Inferior parietal cortex (tissue), 1 donor: ENCODE results near the gene PMAIP1.

ENCODE experiments used
- DNase-seq: peaks from one replicate; pipeline ENCODE4 v3.0.0-alpha.2; 2016; ENCODE audit errors: extremely low spot score

The PMAIP1 gene

DNA sequence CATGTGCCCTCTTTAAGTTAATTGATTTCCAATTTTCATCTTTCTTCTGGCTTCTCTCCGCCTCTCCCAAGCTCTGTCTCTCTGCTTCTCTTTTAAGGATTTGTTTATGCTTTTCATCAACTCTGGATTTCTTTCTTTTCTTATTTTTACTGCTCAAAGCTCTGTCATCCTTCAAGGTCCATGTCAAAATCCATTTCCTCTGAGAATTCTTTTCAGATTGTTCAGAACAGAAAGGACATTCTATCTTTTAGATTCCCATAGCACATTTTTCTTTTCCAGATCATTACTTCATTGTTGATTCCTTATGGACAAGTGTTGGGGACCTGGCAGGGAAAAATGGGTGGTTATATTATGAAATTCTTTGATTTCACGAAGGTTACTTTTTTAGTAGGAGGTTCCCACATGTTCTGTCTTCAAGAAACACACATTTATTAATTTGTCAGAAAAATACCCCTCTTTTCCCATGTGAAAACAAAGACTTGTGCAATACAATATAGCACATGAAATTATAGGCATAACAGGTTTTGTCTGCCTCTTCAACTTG is 12.3 kb downstream of the PMAIP1 start:
- no peak for DNase-seq

DNA sequence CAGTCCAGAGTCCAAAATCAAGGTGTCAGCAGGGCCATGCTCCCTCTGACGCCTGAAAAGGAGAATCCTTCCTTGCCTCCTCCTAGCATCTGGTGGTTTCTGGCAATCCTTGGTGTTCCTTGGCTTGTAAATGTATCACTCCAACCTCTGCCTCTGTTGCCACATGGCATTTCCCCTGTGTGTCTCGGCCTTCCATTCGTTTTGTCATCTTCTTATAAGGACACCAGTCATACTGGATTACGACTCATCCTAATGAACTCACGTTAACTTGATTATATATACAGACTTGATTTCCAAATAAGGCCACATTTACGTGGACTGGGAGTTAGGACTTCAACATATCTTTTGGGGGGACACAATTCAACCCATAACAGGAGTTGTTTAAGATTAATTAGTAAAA is 15.8 kb downstream of the PMAIP1 start:
- DNase-seq = no peak

DNA sequence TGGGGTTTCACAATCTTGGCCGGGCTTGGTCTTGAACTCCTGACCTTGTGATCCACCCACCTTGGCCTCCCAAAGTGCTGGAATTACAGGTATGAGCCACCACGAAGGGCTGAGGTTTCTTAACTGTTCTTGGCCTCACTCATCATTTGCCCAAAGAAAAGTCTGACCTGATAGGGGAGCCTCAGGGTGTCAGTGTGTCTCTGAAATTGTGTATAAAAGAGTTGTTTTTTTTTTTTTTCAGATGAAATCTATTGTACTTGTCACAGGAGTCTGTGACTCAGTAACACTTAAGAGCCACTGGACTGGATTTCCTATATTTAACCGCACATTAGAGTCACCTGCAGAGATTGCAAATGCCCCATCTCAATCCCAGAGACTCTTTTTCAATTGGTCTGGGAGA is 16.9 kb downstream of the PMAIP1 start:
- DNase-seq = no peak

DNA sequence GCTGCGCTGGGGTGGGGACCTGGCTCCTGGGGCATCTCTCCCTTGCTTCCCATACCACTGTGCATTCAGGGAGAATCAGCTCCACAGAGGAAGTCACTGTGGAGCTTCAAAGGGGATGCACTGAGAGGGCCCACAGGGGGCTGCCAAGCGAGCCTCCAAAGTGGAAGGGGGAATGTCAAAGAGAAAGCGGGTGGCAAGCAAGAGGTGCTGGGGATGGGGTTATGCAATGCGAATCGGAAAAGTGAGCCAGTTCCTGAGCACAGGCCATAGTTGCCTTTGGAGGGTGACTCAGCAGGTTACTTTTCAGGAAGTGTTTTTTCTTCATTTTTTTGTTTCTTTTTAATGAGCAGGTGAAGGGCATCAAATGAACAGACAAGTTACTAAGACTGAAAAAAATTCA is 17.6 kb downstream of the PMAIP1 start:
- DNase-seq = no peak

DNA sequence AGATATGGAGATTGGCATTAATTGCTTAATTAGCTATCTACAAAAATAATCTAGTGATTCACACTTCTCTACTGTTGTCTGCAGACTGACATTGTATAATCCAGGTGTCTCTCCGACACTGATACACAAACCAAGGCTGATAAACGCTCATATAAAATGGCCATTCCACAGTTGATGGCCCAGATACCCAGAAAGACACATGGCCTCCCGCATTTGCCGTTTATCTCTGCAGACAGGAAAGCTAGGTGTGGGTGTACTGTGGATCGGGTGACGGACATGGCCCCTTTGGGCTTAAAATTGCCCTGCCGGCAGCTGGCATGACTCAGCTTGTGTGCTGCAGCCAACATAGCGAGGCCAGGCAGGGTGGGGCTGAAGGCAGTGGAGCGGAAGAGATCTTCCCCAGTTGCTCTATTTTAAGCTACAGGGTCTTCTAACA is 18.5 kb downstream of the PMAIP1 start:
- DNase-seq = no peak

DNA sequence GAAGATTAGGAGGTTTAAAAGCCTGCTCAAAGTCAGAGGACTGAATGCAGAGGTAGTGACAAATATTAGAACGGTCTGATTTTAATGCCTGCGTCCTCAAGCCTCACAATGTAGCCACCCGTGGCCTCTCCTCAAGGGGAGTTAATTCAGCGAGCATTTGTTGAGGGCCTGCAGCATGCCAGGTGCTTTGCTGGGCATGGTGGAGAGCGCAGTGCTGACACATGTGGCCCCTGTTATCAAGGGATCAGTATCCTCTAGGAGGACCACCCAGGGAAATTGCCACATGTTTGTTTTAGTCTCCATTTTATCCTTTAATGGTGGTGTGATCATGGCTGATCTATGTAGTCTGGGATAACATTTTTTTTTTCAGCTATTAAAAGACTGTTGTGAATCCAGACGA is 19.2 kb downstream of the PMAIP1 start:
- no peak for DNase-seq

DNA sequence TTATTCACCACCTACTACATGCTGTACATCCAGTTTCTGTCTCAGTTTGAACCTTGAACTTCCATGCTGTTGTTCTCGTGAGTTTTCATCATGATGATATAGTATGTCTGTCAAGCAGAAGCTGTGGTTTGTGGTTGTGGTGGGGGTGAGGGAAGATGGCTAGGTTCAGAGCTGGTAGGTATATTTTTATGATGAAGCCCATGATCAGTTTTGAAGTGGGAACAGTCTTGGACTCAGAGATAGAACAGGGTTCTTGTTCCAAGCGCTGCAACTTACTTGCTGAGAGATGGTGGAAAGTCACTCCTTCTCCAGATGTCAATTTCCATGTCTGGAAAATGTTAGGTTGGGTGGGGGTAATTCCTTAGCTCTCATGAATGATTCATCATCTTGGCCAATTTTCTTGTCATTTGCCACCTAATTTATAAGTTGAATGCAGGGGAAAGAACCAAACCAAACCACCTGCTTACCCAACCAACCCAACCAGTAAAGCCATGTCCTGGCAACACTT is 21.6 kb downstream of the PMAIP1 start:
- DNase-seq = no peak

DNA sequence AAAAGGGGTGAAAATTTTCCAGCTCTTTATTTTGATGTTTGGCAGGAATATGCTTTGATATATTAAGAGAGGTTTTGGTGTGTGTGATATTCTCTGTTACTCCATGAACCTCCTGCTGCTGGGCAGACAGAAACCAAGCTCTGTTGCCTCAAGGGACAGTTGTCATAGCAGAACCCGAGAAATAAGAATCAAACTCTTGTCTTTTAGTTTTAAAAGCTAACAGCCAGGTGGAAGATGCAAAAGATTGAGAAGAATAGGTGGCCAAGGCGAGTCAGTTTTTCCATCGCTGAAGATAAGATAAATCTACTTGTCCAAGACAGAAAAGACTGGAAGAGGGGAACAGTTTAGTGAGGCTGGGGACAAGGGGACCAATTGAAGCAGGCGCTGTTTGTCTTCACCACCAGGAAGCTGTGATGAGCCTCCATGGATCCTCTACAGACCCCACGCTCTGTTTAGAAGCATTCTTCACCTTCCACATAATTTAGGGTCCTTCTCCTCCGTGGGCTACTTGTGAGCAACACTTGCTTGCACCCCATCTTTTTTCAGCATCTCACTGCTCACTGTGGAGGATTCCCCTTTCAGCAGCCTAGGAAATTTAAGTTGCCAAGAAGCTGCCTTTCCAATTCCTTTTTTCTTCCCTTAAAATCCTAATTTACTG is 23.9 kb downstream of the PMAIP1 start:
- DNase-seq = no peak

DNA sequence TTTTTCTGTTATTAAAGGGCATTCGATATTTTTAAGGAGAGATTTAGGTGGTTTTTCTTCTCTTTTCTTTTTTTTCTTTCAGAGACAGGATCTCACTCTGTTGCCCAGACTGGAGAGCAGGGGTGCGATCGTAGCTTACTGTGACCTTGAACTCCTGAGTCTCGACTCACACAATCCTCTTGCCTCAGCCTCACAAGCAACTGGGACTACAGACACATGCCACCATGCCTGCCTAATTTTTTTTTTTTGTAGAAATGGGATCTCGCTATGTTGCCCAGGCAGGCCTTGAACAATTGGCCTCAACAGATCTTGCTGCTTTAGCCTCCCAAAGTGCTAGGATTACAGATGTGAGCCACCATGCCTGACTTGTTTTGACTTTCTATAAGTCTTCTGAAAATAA is 26.3 kb downstream of the PMAIP1 start:
- no peak for DNase-seq

DNA sequence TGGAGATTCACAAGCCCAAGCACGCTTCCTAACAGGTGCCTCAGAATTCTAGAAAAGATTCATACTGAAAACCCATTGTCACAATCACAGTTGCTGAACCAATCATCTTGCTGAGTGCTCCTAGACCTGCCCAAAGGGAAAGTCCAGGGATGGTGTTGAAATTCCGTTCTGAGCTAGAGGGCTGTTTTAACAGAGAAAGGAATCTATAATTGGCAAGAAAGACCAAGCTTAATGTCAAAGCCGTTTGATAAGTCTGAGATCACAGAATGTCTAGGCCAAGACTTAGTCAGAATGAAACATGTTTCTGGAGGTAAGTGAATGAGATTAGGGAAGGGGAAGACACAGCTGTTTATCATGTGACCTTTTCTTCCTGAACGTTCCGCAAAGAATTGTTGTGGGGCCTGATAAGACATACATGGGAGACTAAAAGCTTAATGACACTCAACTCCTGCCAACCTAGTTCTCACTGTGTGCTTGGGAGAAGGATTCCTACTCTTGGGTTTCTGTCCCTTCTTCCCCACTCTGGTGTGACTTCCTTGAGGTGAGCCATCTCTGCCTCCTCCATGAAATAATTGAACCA is 27.5 kb downstream of the PMAIP1 start:
- no peak for DNase-seq

DNA sequence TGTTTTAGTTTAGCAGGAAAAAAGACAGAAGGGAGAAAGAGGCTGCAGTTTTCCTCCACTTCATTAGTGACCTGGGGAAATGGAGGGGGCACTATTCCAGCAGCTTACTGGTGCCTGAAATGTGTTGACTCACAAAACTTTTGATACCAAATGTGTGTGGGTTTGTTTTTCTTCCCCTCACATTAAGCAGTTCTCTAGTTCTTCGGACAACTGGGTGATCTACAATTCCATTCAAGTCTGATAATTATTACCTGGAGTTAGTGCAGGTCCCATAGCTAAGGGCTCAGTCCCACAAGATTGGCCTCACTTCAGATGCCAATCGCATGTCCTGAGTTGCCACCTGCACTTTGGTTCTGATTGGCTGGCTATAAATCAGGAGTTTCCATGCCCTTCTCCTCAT is 28.4 kb downstream of the PMAIP1 start:
- no peak for DNase-seq

DNA sequence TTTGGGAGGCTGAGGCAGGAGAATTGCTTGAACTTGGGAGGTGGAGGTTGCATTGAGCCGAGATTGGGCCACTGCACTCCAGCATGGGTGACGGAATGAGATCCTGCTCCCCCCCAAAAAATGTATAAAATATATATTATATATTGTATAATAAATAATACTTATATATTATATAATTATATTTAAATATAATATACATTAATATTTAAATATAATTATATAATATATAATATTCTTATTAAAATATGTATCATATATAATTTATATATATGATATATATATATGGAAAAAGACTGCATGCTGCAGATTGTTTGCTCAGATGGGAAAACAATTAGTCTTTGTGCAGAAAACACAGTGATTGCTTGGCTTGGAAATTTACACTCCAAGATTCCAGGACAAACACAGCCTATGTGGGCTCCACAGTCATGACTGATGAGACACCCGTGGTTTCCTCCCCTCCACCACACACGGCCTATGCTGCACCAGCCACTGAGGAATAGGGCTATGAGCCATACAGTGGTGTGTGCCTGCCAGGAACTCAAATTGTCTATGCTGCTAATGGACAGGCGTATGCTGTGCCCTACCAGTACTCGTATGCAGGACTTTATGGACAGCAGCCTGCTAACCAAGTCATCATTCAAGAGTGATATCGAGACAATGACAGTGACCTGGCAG is 30.0 kb downstream of the PMAIP1 start:
- DNase-seq = no peak

DNA sequence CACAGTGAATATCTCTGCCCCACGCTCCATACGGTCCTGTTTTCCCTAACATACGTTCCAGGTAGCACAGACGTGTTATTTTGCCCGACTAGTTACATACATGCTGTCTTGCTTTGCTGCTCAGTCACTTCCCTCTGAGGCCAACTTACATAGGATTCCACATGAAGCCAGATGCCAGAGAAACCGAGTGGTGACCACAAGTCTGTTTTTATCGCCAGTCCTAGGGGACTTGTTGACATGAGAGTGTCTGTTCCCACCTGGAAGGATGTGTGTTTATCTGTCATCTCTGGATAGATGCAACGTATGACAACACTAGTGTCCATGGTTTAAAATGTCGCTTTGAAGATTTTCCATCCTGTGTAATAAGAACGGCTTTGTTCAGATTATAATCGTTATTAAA is 32.6 kb downstream of the PMAIP1 start:
- no peak for DNase-seq

DNA sequence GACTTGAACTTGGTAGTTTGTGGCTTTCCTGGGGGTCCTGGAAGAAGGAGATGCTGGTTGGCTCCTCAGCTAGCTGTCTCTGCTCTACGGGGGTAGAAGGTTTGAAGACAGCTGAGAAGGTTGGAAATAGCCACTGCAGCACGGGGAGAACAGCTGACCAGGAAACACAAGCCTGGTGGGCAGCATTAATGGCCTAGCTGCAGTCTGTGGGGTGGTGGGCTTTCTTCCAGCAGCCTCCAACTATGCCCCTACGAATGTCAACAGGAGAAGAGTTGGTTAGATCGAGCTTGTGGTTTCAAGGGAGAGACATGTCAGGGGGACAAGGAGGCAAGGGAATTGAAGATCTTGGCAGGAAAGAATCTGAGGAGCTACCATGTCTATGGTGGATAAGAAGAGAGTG is 38.9 kb downstream of the PMAIP1 start:
- no peak for DNase-seq

DNA sequence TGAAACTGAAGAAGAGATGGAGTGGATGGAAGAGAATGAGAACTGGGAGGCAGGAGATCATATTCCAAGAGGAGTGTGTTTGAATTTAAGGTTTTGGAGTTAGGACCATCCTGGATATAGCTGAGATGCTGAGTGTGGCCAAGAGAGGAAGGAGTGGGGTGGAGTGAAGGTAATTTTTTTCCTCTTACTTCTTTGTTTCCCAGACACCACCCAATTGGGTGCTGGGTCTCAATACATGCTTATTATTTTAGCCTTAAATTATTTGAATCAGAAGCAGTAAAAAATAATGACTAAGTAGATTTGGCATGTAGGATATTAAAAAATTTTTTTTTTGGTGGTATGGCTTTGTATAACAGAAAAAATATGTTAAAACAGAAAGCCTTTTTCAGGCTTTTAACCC is 39.3 kb downstream of the PMAIP1 start:
- DNase-seq = no peak

DNA sequence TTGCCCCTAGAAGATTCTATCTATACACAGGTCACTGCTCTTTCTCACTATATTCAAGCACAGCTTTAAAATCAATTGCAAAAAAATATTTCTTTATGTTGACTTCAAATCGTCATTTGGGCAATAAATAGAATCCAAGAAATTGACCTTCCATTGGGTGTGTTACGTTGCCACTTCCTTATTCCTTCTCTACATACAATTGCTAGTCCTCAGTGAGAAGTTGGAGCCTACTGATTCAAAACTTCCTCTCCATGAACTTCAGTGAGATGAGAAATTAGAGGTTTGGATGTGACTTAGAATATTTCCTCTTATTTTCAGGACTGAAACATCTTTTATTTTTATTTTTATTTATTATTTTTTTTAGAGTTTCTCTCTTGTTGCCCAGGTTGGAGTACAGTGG is 40.3 kb downstream of the PMAIP1 start:
- DNase-seq = no peak

DNA sequence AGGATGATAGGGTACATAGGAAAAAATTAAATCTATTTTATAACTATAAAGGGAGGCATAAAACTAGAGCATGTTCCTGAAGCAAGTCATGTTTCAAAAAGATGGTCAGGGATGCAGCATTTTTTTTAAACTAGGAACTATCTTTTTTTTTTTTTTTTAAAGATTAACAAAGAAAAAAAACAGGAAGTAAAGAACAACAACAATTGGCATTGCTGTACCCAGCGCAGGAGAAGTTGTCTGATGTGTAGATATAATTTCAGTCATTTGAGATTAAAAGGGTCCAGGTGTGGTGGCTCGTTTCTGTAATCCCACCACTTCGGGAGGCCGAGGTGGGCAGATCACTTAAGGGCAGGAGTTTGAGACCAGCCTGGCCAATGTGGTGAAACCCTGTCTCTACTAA is 41.5 kb downstream of the PMAIP1 start:
- no peak for DNase-seq

DNA sequence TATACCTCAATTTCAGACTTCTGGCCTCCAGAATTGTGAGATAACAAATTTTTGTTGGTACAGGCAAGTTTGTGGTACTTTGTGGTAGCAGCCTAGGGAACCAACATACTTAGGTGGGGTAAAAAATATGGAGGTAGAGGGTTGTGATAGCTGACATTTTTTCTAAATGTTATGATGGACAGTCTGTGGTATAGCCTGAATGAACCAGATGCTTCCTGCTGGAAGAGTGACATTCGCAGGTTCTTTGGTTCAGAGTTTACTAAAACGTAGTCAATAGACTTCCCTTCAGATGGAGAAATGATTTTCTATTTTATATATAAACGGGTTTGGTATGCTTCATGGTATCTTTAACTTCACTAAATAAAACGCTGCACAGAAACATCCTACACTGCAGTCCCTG is 42.8 kb downstream of the PMAIP1 start:
- DNase-seq = no peak

DNA sequence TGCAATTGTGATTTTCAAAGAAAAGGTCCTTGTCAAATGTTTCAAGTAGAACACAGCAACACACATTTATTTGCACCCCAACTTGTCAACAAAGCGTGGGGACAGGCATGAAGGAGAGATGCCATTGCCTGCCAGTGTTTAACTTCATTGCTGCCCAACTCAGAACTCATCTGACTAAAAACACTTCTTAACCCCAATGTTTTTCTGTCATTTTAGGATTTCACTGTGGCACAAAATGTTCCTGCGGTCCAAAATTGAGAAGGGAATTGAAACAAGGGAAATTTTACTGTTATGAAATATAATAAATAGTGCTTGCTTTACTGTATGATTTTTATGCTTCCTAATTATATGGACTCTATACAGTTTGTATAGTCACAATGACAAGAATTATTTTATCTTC is 45.7 kb downstream of the PMAIP1 start:
- DNase-seq = no peak

DNA sequence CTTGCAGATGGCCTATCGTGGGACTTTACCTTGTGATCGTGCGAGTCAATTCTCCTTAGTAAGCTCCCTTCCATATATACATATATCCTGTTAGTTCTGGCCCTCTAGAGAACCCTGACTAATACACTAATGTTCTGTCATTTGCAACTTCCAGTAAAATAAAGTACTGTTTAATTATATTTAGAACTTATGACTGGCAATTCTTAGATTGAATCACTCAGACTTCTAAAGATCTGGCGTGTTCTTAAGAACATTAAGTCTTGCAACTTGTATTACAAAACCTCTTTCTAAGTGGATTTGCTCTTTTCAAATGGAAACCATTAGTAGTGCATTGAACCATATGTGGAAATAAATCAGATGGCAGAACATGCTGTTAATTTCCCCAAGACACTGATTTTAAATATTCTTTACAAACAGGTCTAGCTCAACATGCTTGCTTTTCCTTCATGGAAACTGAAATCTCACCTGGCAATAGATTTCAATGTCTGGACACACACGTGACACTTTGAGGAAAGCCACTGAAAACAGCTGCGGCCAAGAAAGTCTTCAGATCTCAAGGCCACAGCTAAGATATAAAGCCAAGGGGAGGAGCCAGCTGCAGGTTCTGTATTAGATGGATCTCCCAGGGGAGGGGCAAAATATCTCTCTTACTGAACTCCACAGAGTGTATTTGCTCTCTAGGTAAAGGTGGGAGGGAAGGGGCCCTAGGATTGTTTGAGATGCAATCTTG is 50.6 kb downstream of the PMAIP1 start:
- DNase-seq = no peak

DNA sequence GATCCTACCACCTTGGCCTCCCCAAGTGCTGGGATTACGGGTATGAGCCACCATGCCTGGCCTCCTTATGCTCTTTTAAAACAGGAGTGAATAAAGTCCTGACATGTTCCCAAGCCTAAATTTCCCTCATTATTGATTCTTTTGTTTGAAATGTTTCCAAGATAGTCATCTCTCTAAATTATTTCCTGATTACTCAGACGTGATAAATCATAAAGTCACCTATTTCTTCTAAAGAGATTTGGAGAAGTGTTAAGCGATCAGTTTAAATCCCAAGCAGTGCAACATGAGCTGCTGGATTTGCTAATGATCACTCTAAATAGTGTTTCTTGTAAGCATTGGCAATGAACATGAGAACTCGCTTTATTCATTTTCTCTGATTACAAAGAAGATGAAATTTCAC is 51.8 kb downstream of the PMAIP1 start:
- DNase-seq = no peak

DNA sequence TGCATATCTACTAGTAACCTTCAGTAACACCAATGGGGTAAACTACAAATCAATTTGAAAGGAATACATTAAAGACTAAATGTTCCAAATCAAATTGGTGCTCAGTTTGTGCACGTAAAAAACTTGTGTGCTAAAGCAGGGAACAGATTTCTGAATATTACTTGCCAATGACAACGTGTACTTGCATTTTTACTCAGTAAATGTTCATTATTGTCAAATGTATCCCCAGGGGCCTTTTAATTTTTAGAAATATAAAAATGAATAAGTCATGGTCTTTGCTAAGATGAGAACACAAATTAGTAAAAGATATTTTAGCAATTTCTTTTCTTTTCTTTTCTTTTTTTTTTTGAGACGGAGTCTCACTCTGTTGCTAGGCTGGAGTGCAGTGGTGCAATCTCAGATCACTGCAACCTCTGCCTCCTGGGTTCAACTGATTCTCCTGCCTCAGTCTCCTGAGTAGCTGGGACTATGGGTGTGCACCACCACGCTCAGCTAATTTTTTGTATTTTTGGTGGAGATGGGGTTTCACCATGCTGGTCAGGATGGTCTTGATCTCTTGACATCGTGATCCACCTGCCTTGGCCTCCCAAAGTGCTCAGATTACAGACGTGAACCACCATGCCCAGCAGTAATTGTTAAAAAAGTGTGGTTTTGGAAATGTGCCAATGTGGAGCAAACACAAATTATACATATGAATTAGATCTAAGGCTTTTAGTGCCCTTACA is 52.6 kb downstream of the PMAIP1 start:
- DNase-seq = no peak
